ENCODE data around the gene PADI2. TPM values are rescaled to one million over a fixed set of nuclear protein-coding genes. Genes with fewer than 3 reads are reported as not detected.
A peak's percentile ranks its signal among the peaks of the same experiment; 100 is the strongest.

Gene PADI2
- total and polyA plus RNA-seq, 9 of the 15 experiments (the other 6 are each of a cell fraction or from before 2014, with no cell fraction given), result 0.01 to 0.11 (median 0.01) TPM; not detected in 5

DNA sequence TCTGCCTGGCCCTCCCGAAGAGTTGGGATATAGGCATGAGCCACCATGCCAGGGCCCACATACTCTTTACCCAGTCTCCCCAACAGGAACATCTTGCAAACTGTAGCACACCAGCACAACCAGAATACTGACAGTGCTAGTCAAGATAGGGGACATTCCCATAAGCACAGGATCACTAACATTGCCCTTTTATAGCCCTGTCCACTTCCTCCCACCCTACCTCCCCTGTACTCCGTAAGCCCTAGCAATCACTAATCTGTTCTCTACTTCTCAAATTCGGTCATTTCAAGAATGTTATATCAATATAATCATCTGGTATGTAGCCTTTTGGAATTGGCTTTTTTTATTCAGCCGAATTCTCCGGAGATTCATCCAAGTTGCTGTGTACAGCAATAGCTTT, 71.3 kb downstream of the PADI2 start (continued):
- TF ChIP-seq MYC (IDR thresholded peaks at IDR 0.05; ENCODE audit: low read depth, low read length) (no peak), MYC (CRISPR knock-in tag; IDR thresholded peaks at IDR 0.05; ENCODE audit: borderline replicate concordance, low read depth) (no peak)

DNA sequence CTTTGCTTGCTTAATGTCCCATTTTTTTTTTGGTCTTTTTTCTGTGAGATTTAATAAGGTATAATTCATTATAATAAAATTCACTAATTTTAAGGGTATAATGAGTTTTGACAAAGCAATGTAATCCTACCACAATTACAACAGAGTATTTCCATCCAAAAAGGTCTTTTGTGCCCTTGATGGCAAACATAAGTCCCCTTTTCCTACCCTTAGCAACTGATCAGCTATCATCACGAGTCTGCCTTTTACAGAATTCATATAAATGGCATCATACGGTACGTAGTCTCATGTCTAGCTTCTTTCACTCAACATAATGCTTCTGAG, 73.0 kb downstream of the PADI2 start:
- in situ Hi-C loops (cut with MboI) (loop anchor here (25.0 kb wide), 1 partner anchor 459 kb away; no protein-coding TSS in a partner anchor), intact Hi-C loops (cut with micrococcal nuclease) (loop anchor here (1.0 to 2.0 kb wide), 2 partner anchors 95 to 425 kb away; no protein-coding TSS in a partner anchor)
- H3K4me1 ChIP-seq (replicated peaks in 1 of 2; ENCODE audit: control insufficient read depth in 2 of 2, insufficient read depth in 2 of 2, low read length in 2 of 2), result no peaks in the 10 kb centered on the region; a peak in 2 of 5 replicates
- no peak overlapping the region for H3K9ac ChIP-seq (ENCODE audit: insufficient read depth in 1 of 2, low read depth in 2 of 2, low read length in 2 of 2)
- no peak overlapping the region for H3K4me3 ChIP-seq
- H3K4me2 ChIP-seq (ENCODE audit: insufficient read depth, low read length), result no peak overlapping the region
- no peaks in the 10 kb centered on the region for H3K27me3 ChIP-seq (ENCODE audit: control insufficient read depth in 2 of 2, insufficient read depth in 2 of 2, low read length in 2 of 2)
- H3K79me2 ChIP-seq (ENCODE audit: control insufficient read depth, insufficient read depth, low read length), result peaks cover 59% of the 10 kb centered on the region
- no peaks in the 10 kb centered on the region for H3K9me1 ChIP-seq (ENCODE audit: control insufficient read depth, insufficient read depth, low read length)
- no TSS peak for BruUV-seq (replicated peaks)
- 0 out of 2 replicates have a peak, but pooled peaks cover 3% of the 10 kb centered on the region for H4K20me1 ChIP-seq (replicated peaks; ENCODE audit: control insufficient read depth, insufficient read depth, low read length)
- ChIA-PET CTCF (ENCODE audit: low intra/inter-chr PET ratio) (interaction anchor here (1.3 to 2.6 kb wide), 4 partner anchors 82 to 425 kb away, joined by 3 to 34 read pairs (median 13); no protein-coding TSS in a partner anchor), POLR2A (interaction anchor here (0.7 to 2.5 kb wide), 6 partner anchors 10 to 425 kb away, joined by 3 to 8 read pairs (median 4); no protein-coding TSS in a partner anchor)
- H3K27ac ChIP-seq (ENCODE audit: extremely low read depth, low read depth, low read length), result no peak overlapping the region
- FAIRE-seq (no peak), DNase-seq (ENCODE audit: extremely low read depth in 1 of 4, low spot score in 3 of 4) (no peak), ATAC-seq (peak; percentile 17; the same call in 1 of the 3 replicates)
- peaks cover 78% of the 10 kb centered on the region for H3K36me3 ChIP-seq (ENCODE audit: control insufficient read depth, insufficient read depth, low read length)
- WGBS (ENCODE audit: insufficient coverage, low coverage, missing lambda C conversion rate), result 64% methylated on average over 3 of the region's 3 CpGs
- no peaks in the 10 kb centered on the region for H3K9me3 ChIP-seq (replicated peaks; ENCODE audit: control insufficient read depth, insufficient read depth, low read depth, low read length)
- no peak overlapping the region for H2AFZ ChIP-seq (ENCODE audit: low read depth, low read length)
- TF ChIP-seq, protein P1, sequence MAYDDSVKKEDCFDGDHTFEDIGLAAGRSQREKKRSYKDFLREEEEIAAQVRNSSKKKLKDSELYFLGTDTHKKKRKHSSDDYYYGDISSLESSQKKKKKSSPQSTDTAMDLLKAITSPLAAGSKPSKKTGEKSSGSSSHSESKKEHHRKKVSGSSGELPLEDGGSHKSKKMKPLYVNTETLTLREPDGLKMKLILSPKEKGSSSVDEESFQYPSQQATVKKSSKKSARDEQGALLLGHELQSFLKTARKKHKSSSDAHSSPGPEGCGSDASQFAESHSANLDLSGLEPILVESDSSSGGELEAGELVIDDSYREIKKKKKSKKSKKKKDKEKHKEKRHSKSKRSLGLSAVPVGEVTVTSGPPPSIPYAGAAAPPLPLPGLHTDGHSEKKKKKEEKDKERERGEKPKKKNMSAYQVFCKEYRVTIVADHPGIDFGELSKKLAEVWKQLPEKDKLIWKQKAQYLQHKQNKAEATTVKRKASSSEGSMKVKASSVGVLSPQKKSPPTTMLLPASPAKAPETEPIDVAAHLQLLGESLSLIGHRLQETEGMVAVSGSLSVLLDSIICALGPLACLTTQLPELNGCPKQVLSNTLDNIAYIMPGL (CRISPR knock-in tag; IDR thresholded peaks at IDR 0.05), result no peak
- TF ChIP-seq POLR2H (tag; IDR thresholded peaks at IDR 0.05; ENCODE audit: low read depth), result peak; percentile 53; the same call in 1 of the 2 replicates
